ENCODE measurements around the gene ABCC5. TPM values are rescaled to one million over a fixed set of nuclear protein-coding genes. Genes with fewer than 3 reads are reported as not detected.

ABCC5 gene
- total and polyA plus RNA-seq, 2 of the 8 experiments (the other 6 are each of a cell fraction or from before 2014, with no cell fraction given): 25.3 to 40.8 TPM

GRCh38 chr3:184001761-184002160, 15.9 kb downstream of the ABCC5 start:
- no peak overlapping the region for H4K91ac ChIP-seq (replicated peaks; ENCODE audit: insufficient read length, low read length)
- H3K14ac ChIP-seq (ENCODE audit: insufficient read length): no peak overlapping the region
- H3K23me2 ChIP-seq (ENCODE audit: low read depth, low read length): no peaks in the 10 kb centered on the region
- no peak overlapping the region for H2BK5ac ChIP-seq (ENCODE audit: low read depth, low read length)
- H3K79me2 ChIP-seq (ENCODE audit: control insufficient read depth in 1 of 2, insufficient read depth in 2 of 2, low read length in 2 of 2): peaks cover 3 to 15% of the 10 kb centered on the region in 2 experiments; a peak in 1 of 4 replicates
- H3K4ac ChIP-seq (replicated peaks; ENCODE audit: insufficient read length, low read depth, low read length): no peak overlapping the region
- no peak overlapping the region for H3K4me3 ChIP-seq (ENCODE audit: extremely low read depth in 1 of 4, insufficient read depth in 2 of 4, low read depth in 3 of 4, low read length in 4 of 4)
- no peak overlapping the region for H3K4me2 ChIP-seq (ENCODE audit: insufficient read depth in 1 of 2, low read depth in 2 of 2, low read length in 2 of 2)
- H3K27ac ChIP-seq (ENCODE audit: low read depth, low read length): no peak overlapping the region
- TF ChIP-seq BCL11A (IDR thresholded peaks at IDR 0.05; ENCODE audit: low read depth in 2 of 2, low read length in 2 of 2) (no peak), TCF12 (IDR thresholded peaks at IDR 0.05; ENCODE audit: low read depth, low read length) (no peak), KDM1A (IDR thresholded peaks at IDR 0.05; ENCODE audit: borderline replicate concordance, low read length) (no peak), NRF1 (IDR thresholded peaks at IDR 0.05; ENCODE audit: low read depth, low read length) (no peak), HDAC2 (IDR thresholded peaks at IDR 0.05; ENCODE audit: borderline replicate concordance in 1 of 2, low read depth in 2 of 2, low read length in 2 of 2) (no peak), FOSL1 (IDR thresholded peaks at IDR 0.05; ENCODE audit: insufficient read depth, low read depth, low read length) (no peak), BRCA1 (IDR thresholded peaks at IDR 0.05; ENCODE audit: low read depth, low read length) (no peak), EGR1 (IDR thresholded peaks at IDR 0.05; ENCODE audit: borderline replicate concordance, low read depth, low read length) (no peak), TAF1 (IDR thresholded peaks at IDR 0.05; ENCODE audit: low read depth, low read length) (no peak), CTBP2 (IDR thresholded peaks at IDR 0.05; ENCODE audit: borderline replicate concordance, insufficient read depth, insufficient read length, low read length) (no peak)
- TF ChIP-seq, protein P1, sequence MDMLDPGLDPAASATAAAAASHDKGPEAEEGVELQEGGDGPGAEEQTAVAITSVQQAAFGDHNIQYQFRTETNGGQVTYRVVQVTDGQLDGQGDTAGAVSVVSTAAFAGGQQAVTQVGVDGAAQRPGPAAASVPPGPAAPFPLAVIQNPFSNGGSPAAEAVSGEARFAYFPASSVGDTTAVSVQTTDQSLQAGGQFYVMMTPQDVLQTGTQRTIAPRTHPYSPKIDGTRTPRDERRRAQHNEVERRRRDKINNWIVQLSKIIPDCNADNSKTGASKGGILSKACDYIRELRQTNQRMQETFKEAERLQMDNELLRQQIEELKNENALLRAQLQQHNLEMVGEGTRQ (IDR thresholded peaks at IDR 0.05; ENCODE audit: low read length): no peak
- no peak overlapping the region for H3K9ac ChIP-seq (replicated peaks in 1 of 4; ENCODE audit: extremely low read depth in 1 of 4, low read depth in 3 of 4, low read length in 3 of 4)
- H2BK15ac ChIP-seq (ENCODE audit: low read length): no peak overlapping the region
- H2BK120ac ChIP-seq (replicated peaks; ENCODE audit: low read depth, low read length): no peak overlapping the region
- no peaks in the 10 kb centered on the region; a peak in 1 of 7 replicates for H3K4me1 ChIP-seq (replicated peaks in 1 of 4; ENCODE audit: control insufficient read depth in 3 of 4, insufficient read depth in 4 of 4, low read length in 3 of 4)
- FAIRE-seq (no peak), DNase-seq (ENCODE audit: low read depth in 1 of 2, low spot score in 2 of 2) (no peak)
- H4K8ac ChIP-seq (ENCODE audit: extremely low read depth, insufficient read depth, low read length): no peak overlapping the region
- no peak overlapping the region for H2AK5ac ChIP-seq (ENCODE audit: low read depth, low read length)
- no peak overlapping the region for H3K18ac ChIP-seq (ENCODE audit: extremely low read depth, low read length)
- no peak overlapping the region for H3K56ac ChIP-seq (replicated peaks; ENCODE audit: insufficient read length, low read depth, low read length)
- H3K36me3 ChIP-seq (ENCODE audit: control insufficient read depth in 2 of 4, insufficient read depth in 4 of 4, low read length in 3 of 4): no peaks in the 10 kb centered on the region; a peak in 2 of 8 replicates
- H2BK12ac ChIP-seq (ENCODE audit: low read depth, low read length): no peak overlapping the region
- ChIA-PET CTCF (ENCODE audit: partially characterized antibody) (interaction anchor here (0.6 kb wide), 2 partner anchors 10 to 1209 kb away, joined by 3 read pairs; no protein-coding TSS in a partner anchor), POLR2A (ENCODE audit: partially characterized antibody) (no interaction called here)
- H3K23ac ChIP-seq (ENCODE audit: insufficient read length): no peak overlapping the region
- peaks cover 0 to 1% of the 10 kb centered on the region in 2 experiments for H4K20me1 ChIP-seq (replicated peaks in 1 of 2; ENCODE audit: control insufficient read depth in 1 of 2, insufficient read depth in 2 of 2, low read length in 2 of 2)
- no peak overlapping the region for H2AFZ ChIP-seq (ENCODE audit: low read length)
- no peaks in the 10 kb centered on the region for H3K27me3 ChIP-seq (replicated peaks in 1 of 4; ENCODE audit: control insufficient read depth in 3 of 4, extremely low read depth in 1 of 4, insufficient read depth in 3 of 4, low read length in 3 of 4)
- 91% methylated on average over 3 of the region's 3 CpGs; no CpG with 5 or more reads in 1 of the 2 experiments for whole genome bisulfite sequencing, 2 experiments (ENCODE audit: extremely low coverage in 1 of 2, insufficient coverage in 1 of 2, insufficient read length in 1 of 2, insufficient replicate concordance in 2 of 2, low coverage in 1 of 2, low lambda C conversion rate in 2 of 2, missing lambda C conversion rate in 1 of 2)
- no peak overlapping the region for H2BK20ac ChIP-seq (ENCODE audit: low read length)
- H4K5ac ChIP-seq (ENCODE audit: insufficient read length, low read depth, low read length): no peak overlapping the region
- H3K79me1 ChIP-seq (ENCODE audit: low read depth, low read length): no peaks in the 10 kb centered on the region; the same call in 1 of the 2 replicates
- H3K9me3 ChIP-seq (ENCODE audit: insufficient read depth in 2 of 2, low read depth in 1 of 2, low read length in 1 of 2): no peaks in the 10 kb centered on the region

Data from H1 (cell line).